Colon (tissue), 2 donors: Measurements from ENCODE around the gene CTRB2.

Experiments
- FAIRE-seq: peaks from 2 replicates; lab custom pipeline; 2012; peaks lifted over from hg19 to GRCh38; lab: Jason Lieb, UNC
- donor health status: control.
- donor health status: control.

Gene CTRB2

DNA sequence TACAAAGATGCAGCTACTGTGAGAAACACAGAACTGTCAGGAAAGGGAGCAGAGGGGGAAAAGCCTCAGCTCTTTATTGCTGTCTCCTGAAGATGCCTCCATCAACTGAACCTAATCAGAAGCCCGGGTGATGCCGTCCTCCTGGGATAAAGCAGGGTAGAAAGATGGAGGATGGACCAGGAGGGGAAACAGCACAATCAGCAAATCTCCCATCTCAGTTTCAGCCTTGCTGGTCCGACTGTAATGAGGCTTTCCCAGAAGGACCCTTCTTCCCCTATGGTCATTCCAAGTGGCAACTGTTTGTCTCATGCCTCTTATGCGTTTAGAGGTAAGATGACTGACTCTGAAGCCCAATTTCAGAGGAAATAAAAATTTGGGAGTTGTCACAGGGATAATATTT is 34.4 kb downstream of the CTRB2 start:
- FAIRE-seq = no peak

DNA sequence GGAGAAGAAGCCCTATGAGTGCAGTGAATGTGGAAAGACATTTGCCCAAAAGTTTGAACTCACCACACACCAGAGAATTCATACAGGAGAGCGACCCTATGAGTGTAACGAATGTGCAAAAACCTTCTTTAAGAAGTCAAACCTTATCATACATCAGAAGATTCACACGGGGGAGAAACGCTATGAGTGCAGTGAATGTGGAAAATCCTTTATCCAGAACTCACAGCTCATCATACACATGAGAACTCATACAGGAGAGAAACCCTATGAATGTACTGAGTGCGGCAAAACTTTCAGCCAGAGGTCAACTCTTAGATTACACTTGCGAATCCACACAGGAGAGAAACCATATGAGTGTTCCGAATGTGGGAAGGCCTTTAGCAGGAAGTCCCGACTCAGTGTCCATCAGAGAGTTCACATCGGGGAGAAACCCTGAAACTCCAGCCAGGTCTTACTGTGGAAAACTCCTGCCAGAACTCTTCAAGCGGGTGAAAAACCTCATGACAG is 37.0 kb downstream of the CTRB2 start:
- no peak for FAIRE-seq

DNA sequence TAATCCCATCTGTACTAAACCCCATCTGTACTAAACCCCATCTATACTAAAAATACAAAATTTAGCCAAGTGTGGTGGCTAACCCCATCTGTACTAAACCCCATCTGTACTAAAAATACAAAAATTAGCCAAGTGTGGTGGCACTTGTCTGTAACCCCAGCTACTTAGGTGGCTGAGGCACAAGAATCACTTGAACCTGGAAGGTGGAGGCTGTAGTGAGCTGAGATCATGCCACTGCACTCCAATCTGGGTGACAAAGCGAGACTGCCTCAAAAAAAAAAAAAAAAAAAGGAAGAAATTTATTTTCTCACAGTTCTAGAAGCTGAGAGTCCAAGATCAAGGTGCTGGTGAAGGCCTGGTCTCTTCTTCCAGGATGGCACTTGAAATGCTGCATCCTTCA is 46.6 kb downstream of the CTRB2 start:
- FAIRE-seq = no peak
